ENCODE results near the gene DNAH14. TPM values are rescaled to one million over a fixed set of nuclear protein-coding genes. Genes with fewer than 3 reads are reported as not detected.

Gene DNAH14
- total and polyA plus RNA-seq, 2 of the 8 experiments (the other 6 are each of a cell fraction or from before 2014, with no cell fraction given): 8.4 to 40.7 TPM

DNA sequence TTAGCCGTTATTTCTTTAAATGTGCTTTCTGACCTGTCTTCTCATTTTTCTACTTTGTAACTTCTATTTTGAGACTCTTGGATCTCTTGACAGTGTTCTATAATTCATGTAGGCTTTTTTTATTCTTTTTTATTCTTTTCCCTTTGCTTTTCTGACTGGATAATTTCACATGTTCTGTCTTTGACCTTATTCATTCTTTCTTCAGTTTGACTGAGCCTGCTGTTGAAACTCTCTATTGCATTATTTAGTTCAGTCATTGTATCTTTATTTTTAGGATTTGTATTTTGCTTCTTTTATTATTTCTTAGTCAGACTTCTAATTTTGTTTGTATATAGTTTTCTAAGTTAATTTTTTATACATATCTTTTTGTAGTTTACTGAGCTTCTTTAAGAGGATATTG lies 66.1 kb downstream of the DNAH14 start:
- H3K79me2 ChIP-seq (ENCODE audit: control insufficient read depth in 1 of 2, insufficient read depth in 2 of 2, low read length in 2 of 2): no peaks in the 10 kb centered on the region
- no peak overlapping the region for H2BK20ac ChIP-seq (ENCODE audit: low read length)
- peaks cover 0 to 2% of the 10 kb centered on the region in 2 experiments for H4K20me1 ChIP-seq (replicated peaks in 1 of 2; ENCODE audit: control insufficient read depth in 1 of 2, insufficient read depth in 2 of 2, low read length in 2 of 2)
- no peak overlapping the region for H2BK15ac ChIP-seq (ENCODE audit: low read length)
- ChIA-PET POLR2A (ENCODE audit: partially characterized antibody) (no interaction called here), CTCF (ENCODE audit: partially characterized antibody) (interaction anchor here (0.5 to 1.6 kb wide), 3 partner anchors 9 to 1183 kb away, joined by 3 read pairs; no protein-coding TSS in a partner anchor)
- no peaks in the 10 kb centered on the region for H3K4me1 ChIP-seq (replicated peaks in 1 of 4; ENCODE audit: control insufficient read depth in 3 of 4, insufficient read depth in 4 of 4, low read length in 3 of 4)
- H2AFZ ChIP-seq (ENCODE audit: low read length): no peak overlapping the region
- no peaks in the 10 kb centered on the region for H3K27me3 ChIP-seq (replicated peaks in 1 of 4; ENCODE audit: control insufficient read depth in 3 of 4, extremely low read depth in 1 of 4, insufficient read depth in 3 of 4, low read length in 3 of 4)
- H3K79me1 ChIP-seq (ENCODE audit: low read depth, low read length): peaks cover 4% of the 10 kb centered on the region; the same call in 1 of the 2 replicates
- no peaks in the 10 kb centered on the region for H3K9me3 ChIP-seq (ENCODE audit: insufficient read depth in 2 of 2, low read depth in 1 of 2, low read length in 1 of 2)
- no peak overlapping the region for H3K18ac ChIP-seq (ENCODE audit: extremely low read depth, low read length)
- no peak overlapping the region for H3K4me2 ChIP-seq (ENCODE audit: insufficient read depth in 1 of 2, low read depth in 2 of 2, low read length in 2 of 2)
- no peak overlapping the region for H2BK12ac ChIP-seq (ENCODE audit: low read depth, low read length)
- no peak for DNase-seq (ENCODE audit: low read depth in 1 of 2, low spot score in 2 of 2)
- H3K56ac ChIP-seq (replicated peaks; ENCODE audit: insufficient read length, low read depth, low read length): no peak overlapping the region
- H3K4me3 ChIP-seq (ENCODE audit: extremely low read depth in 1 of 4, insufficient read depth in 2 of 4, low read depth in 3 of 4, low read length in 4 of 4): no peak overlapping the region
- no peaks in the 10 kb centered on the region for H3K36me3 ChIP-seq (ENCODE audit: control insufficient read depth in 2 of 4, insufficient read depth in 4 of 4, low read length in 3 of 4)
- no peak overlapping the region for H4K8ac ChIP-seq (ENCODE audit: extremely low read depth, insufficient read depth, low read length)
- no peak overlapping the region for H3K14ac ChIP-seq (ENCODE audit: insufficient read length)
- H4K5ac ChIP-seq (ENCODE audit: insufficient read length, low read depth, low read length): no peak overlapping the region
- H3K4ac ChIP-seq (replicated peaks; ENCODE audit: insufficient read length, low read depth, low read length): no peak overlapping the region
- no peak overlapping the region for H3K27ac ChIP-seq (ENCODE audit: low read depth, low read length)
- WGBS, 2 experiments (ENCODE audit: extremely low coverage in 1 of 2, insufficient coverage in 1 of 2, insufficient read length in 1 of 2, insufficient replicate concordance in 2 of 2, low coverage in 1 of 2, low lambda C conversion rate in 2 of 2, missing lambda C conversion rate in 1 of 2): 80% methylated on average over 1 of the region's 1 CpG; no CpG with 5 or more reads in 1 of the 2 experiments
- no peaks in the 10 kb centered on the region for H3K23me2 ChIP-seq (ENCODE audit: low read depth, low read length)
- no peak for FAIRE-seq
- H2BK120ac ChIP-seq (replicated peaks; ENCODE audit: low read depth, low read length): no peak overlapping the region
- no peak overlapping the region for H4K91ac ChIP-seq (replicated peaks; ENCODE audit: insufficient read length, low read length)
- H3K23ac ChIP-seq (ENCODE audit: insufficient read length): no peak overlapping the region
- H3K9ac ChIP-seq (replicated peaks in 1 of 4; ENCODE audit: extremely low read depth in 1 of 4, low read depth in 3 of 4, low read length in 3 of 4): no peak overlapping the region
- no peak overlapping the region for H2BK5ac ChIP-seq (ENCODE audit: low read depth, low read length)
- H2AK5ac ChIP-seq (ENCODE audit: low read depth, low read length): no peak overlapping the region
- no peak for TF ChIP-seq FOSL1 (IDR thresholded peaks at IDR 0.05; ENCODE audit: insufficient read depth, low read depth, low read length)
- TF ChIP-seq CHD2 (IDR thresholded peaks at IDR 0.05; ENCODE audit: low read length): no peak
- no peak for TF ChIP-seq TCF12 (IDR thresholded peaks at IDR 0.05; ENCODE audit: low read depth, low read length)
- TF ChIP-seq, protein P1, sequence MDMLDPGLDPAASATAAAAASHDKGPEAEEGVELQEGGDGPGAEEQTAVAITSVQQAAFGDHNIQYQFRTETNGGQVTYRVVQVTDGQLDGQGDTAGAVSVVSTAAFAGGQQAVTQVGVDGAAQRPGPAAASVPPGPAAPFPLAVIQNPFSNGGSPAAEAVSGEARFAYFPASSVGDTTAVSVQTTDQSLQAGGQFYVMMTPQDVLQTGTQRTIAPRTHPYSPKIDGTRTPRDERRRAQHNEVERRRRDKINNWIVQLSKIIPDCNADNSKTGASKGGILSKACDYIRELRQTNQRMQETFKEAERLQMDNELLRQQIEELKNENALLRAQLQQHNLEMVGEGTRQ (IDR thresholded peaks at IDR 0.05; ENCODE audit: low read length): no peak
- no peak for TF ChIP-seq CTBP2 (IDR thresholded peaks at IDR 0.05; ENCODE audit: borderline replicate concordance, insufficient read depth, insufficient read length, low read length)
- TF ChIP-seq JUND (IDR thresholded peaks at IDR 0.05; ENCODE audit: low read length): no peak

Data from H1 (cell line).